H1 (cell line): ENCODE results near the gene RGS17. TPM values are rescaled to one million over a fixed set of nuclear protein-coding genes. Genes with fewer than 3 reads are reported as not detected.

ENCODE experiments used
- CTCF ChIA-PET: fragments of 300-600 bp; sonication (Branson Sonifier 250); formaldehyde crosslinking; loops from one replicate; lab custom pipeline; 2021; ENCODE audit not compliant: partially characterized antibody; lab: Charles Lee
- POLR2A ChIA-PET: fragments of 300-600 bp; sonication (Branson Sonifier 250); formaldehyde crosslinking; loops from one replicate; lab custom pipeline; 2021; ENCODE audit warnings: inconsistent platforms; ENCODE audit not compliant: partially characterized antibody; lab: Charles Lee
- DNase-seq, 2 experiments: peaks; one replicate each; pipeline versions ENCODE4 v3.0.0 to v3.0.0-alpha.2; 2010 to 2022; ENCODE audit warnings: low spot score in 2 of 2, low read depth in 1 of 2, mixed read lengths in 1 of 2
- FAIRE-seq: peaks from 2 replicates; lab custom pipeline; 2011; peaks lifted over from hg19 to GRCh38; lab: Jason Lieb, UNC
- H2AFZ ChIP-seq: 2 replicates; pipeline ENCODE4 v1.8.1; 2012; ENCODE audit warnings: low read length, inconsistent platforms
- H2AK5ac ChIP-seq: 2 replicates; pipeline ENCODE4 v1.6.1; 2013; ENCODE audit warnings: low read depth, low read length
- H2BK120ac ChIP-seq: replicated peaks from 2 replicates; pipeline ENCODE3; 2013; ENCODE audit warnings: low read depth, low read length, inconsistent platforms
- H2BK12ac ChIP-seq: 2 replicates; pipeline ENCODE4 v1.6.1; 2013; ENCODE audit warnings: low read depth, low read length
- H2BK15ac ChIP-seq: 2 replicates; pipeline ENCODE4 v1.6.1; 2013; ENCODE audit warnings: low read length
- H2BK20ac ChIP-seq: 2 replicates; pipeline ENCODE4 v1.6.1; 2013; ENCODE audit warnings: low read length
- H2BK5ac ChIP-seq: 2 replicates; pipeline ENCODE4 v1.6.1; 2013; ENCODE audit warnings: low read depth, low read length
- H3K14ac ChIP-seq: 2 replicates; pipeline ENCODE4 v1.6.1; 2013; ENCODE audit warnings: inconsistent platforms; ENCODE audit not compliant: insufficient read length
- H3K18ac ChIP-seq: 2 replicates; pipeline ENCODE4 v1.6.1; 2013; ENCODE audit warnings: low read length; ENCODE audit errors: extremely low read depth
- H3K23ac ChIP-seq: 2 replicates; pipeline ENCODE4 v1.6.1; 2013; ENCODE audit warnings: inconsistent platforms; ENCODE audit not compliant: insufficient read length
- H3K23me2 ChIP-seq: 2 replicates; pipeline ENCODE4 v1.6.1; 2013; ENCODE audit warnings: low read depth, low read length
- H3K27ac ChIP-seq: 2 replicates; pipeline ENCODE4 v1.6.1; 2011; ENCODE audit warnings: low read depth, low read length, inconsistent platforms
- H3K27me3 ChIP-seq, 4 experiments: replicated peaks in 1 of 4; 1 replicate in 1 of 4; 2 replicates in 3 of 4; pipeline versions ENCODE4 v1.6.1 to v1.8.1; 2011 to 2013; ENCODE audit warnings: low read length in 3 of 4, mild to moderate bottlenecking in 3 of 4, inconsistent platforms in 2 of 4, mixed read lengths in 2 of 4, moderate library complexity in 1 of 4; ENCODE audit not compliant: control insufficient read depth in 3 of 4, insufficient read depth in 3 of 4; ENCODE audit errors: extremely low read depth in 1 of 4
- H3K36me3 ChIP-seq, 4 experiments: 2 replicates each; pipeline versions ENCODE4 v1.6.1 to v1.8.1; 2011 to 2013; ENCODE audit warnings: mild to moderate bottlenecking in 4 of 4, low read length in 3 of 4, moderate library complexity in 2 of 4, control low read depth in 1 of 4, inconsistent platforms in 1 of 4; ENCODE audit not compliant: insufficient read depth in 4 of 4, control insufficient read depth in 2 of 4
- H3K4ac ChIP-seq: replicated peaks from 2 replicates; pipeline ENCODE3; 2013; ENCODE audit warnings: low read length, low read depth, mixed read lengths, inconsistent platforms; ENCODE audit not compliant: insufficient read length
- H3K4me1 ChIP-seq, 4 experiments: replicated peaks in 1 of 4; 1 replicate in 1 of 4; 2 replicates in 3 of 4; pipeline versions ENCODE4 v1.6.1 to v1.8.1; 2011 to 2013; ENCODE audit warnings: low read length in 3 of 4, inconsistent platforms in 2 of 4, mixed read lengths in 1 of 4; ENCODE audit not compliant: insufficient read depth in 4 of 4, control insufficient read depth in 3 of 4
- H3K4me2 ChIP-seq, 2 experiments: 2 replicates each; pipeline versions ENCODE4 v1.6.1 to v1.8.1; 2011 to 2013; ENCODE audit warnings: low read depth in 2 of 2, low read length in 2 of 2, control low read depth in 1 of 2, inconsistent platforms in 1 of 2, mild to moderate bottlenecking in 1 of 2; ENCODE audit not compliant: insufficient read depth in 1 of 2
- H3K4me3 ChIP-seq, 4 experiments: fragments of 200-600, 300-600 bp in 1 of 4; sonication (generic), shearing (Covaris generic), sonication (Bioruptor Twin) in 1 of 4; 2 replicates each; pipeline versions ENCODE4 v1.5.1 to v1.8.1; 2011 to 2016; ENCODE audit warnings: low read length in 4 of 4, low read depth in 3 of 4, control low read depth in 2 of 4, inconsistent platforms in 2 of 4, mild to moderate bottlenecking in 2 of 4, mixed read lengths in 1 of 4, moderate library complexity in 1 of 4; ENCODE audit not compliant: insufficient read depth in 2 of 4; ENCODE audit errors: extremely low read depth in 1 of 4
- H3K56ac ChIP-seq: replicated peaks from 2 replicates; pipeline ENCODE3; 2013; ENCODE audit warnings: low read depth, mild to moderate bottlenecking, mixed read lengths, low read length, inconsistent platforms; ENCODE audit not compliant: insufficient read length
- H3K79me1 ChIP-seq: 2 replicates; pipeline ENCODE4 v1.6.1; 2013; ENCODE audit warnings: low read depth, low read length, control low read depth
- H3K79me2 ChIP-seq, 2 experiments: 2 replicates each; pipeline versions ENCODE4 v1.6.1 to v1.8.1; 2012 to 2013; ENCODE audit warnings: low read length in 2 of 2, mild to moderate bottlenecking in 2 of 2, inconsistent platforms in 1 of 2; ENCODE audit not compliant: insufficient read depth in 2 of 2, control insufficient read depth in 1 of 2
- H3K9ac ChIP-seq, 4 experiments: replicated peaks in 1 of 4; 1 replicate in 1 of 4; 2 replicates in 3 of 4; pipeline versions ENCODE4 v1.6.1 to v1.8.1; 2011 to 2013; ENCODE audit warnings: low read depth in 3 of 4, low read length in 3 of 4, control low read depth in 2 of 4, mild to moderate bottlenecking in 2 of 4, moderate library complexity in 2 of 4, inconsistent platforms in 1 of 4; ENCODE audit errors: extremely low read depth in 1 of 4
- H3K9me3 ChIP-seq, 2 experiments: 2 replicates each; pipeline versions ENCODE4 v1.6.1 to v1.8.1; 2012 to 2013; ENCODE audit warnings: mild to moderate bottlenecking in 2 of 2, moderate library complexity in 2 of 2, control low read depth in 1 of 2, inconsistent platforms in 1 of 2, low read depth in 1 of 2, low read length in 1 of 2, mixed read lengths in 1 of 2; ENCODE audit not compliant: insufficient read depth in 2 of 2
- H4K20me1 ChIP-seq, 2 experiments: replicated peaks in 1 of 2; 2 replicates each; pipeline versions ENCODE3 to v1.8.1; 2011 to 2013; ENCODE audit warnings: inconsistent platforms in 2 of 2, low read length in 2 of 2, mild to moderate bottlenecking in 1 of 2; ENCODE audit not compliant: insufficient read depth in 2 of 2, control insufficient read depth in 1 of 2
- H4K5ac ChIP-seq: 2 replicates; pipeline ENCODE4 v1.6.1; 2013; ENCODE audit warnings: low read length, low read depth, mixed read lengths, inconsistent platforms; ENCODE audit not compliant: insufficient read length
- H4K8ac ChIP-seq: 2 replicates; pipeline ENCODE4 v1.8.0; 2013; ENCODE audit warnings: mild to moderate bottlenecking, moderate library complexity, low read length, inconsistent platforms; ENCODE audit not compliant: insufficient read depth; ENCODE audit errors: extremely low read depth
- H4K91ac ChIP-seq: replicated peaks from 2 replicates; pipeline ENCODE3; 2013; ENCODE audit warnings: low read length, mixed read lengths, inconsistent platforms; ENCODE audit not compliant: insufficient read length
- HDAC2 ChIP-seq, 2 experiments: fragments of 300-600 bp in 1 of 2; sonication (generic) in 1 of 2; IDR thresholded peaks; 2 replicates each; pipeline ENCODE4 v1.6.1; 2011 to 2012; ENCODE audit warnings: low read depth in 2 of 2, low read length in 2 of 2, mild to moderate bottlenecking in 2 of 2, moderate library complexity in 2 of 2, borderline replicate concordance in 1 of 2, inconsistent platforms in 1 of 2
- JUND ChIP-seq: IDR thresholded peaks from 2 replicates; pipeline ENCODE4 v1.6.1; 2011; ENCODE audit warnings: mild to moderate bottlenecking, improper control_type of control experiment, low read length
- KDM4A ChIP-seq: IDR thresholded peaks from one replicate; pipeline ENCODE4 v1.7.1; 2012; ENCODE audit warnings: low read depth, mild to moderate bottlenecking, moderate library complexity, low read length, inconsistent platforms; ENCODE audit not compliant: severe bottlenecking
- TAF1 ChIP-seq: IDR thresholded peaks from 2 replicates; pipeline ENCODE4 v1.6.1; 2011; ENCODE audit warnings: mild to moderate bottlenecking, low read depth, low read length
- USF2 ChIP-seq: IDR thresholded peaks from 2 replicates; pipeline ENCODE4 v1.6.1; 2011; ENCODE audit warnings: low read length, improper control_type of control experiment
- WGBS, 2 experiments: shearing (Covaris generic) in 1 of 2; methylation state at CpG; one replicate each; pipeline versions ENCODE4 v1.1.6 to v1.1.7; 2013 to 2015; ENCODE audit warnings: low lambda C conversion rate in 2 of 2, mixed read lengths in 2 of 2, inconsistent platforms in 1 of 2, low coverage in 1 of 2, missing lambda C conversion rate in 1 of 2; ENCODE audit not compliant: insufficient replicate concordance in 2 of 2, insufficient coverage in 1 of 2, insufficient read length in 1 of 2; ENCODE audit errors: extremely low coverage in 1 of 2, missing lambda C conversion rate in 1 of 2; 5-methylcytosine and 5-hydroxymethylcytosine counted together
- polyA plus RNA-seq, 7 experiments: library from polyadenylated mRNA; depleted of rRNA in 3 of 7; stranded (reverse) in 5 of 7; unstranded in 2 of 7; fragments of >200 nt in 5 of 7; fragments of 200-250 nt in 2 of 7; gene quantifications; 1 replicate in 5 of 7; 2 replicates in 1 of 7; 4 replicates in 1 of 7; pipeline versions ENCODE4 v1.2.1 to v1.2.3, GENCODE V29; 2011 to 2013; ENCODE audit warnings: missing spikeins in 2 of 7, mixed read lengths in 2 of 7
- total RNA-seq: library from RNA; stranded (reverse); fragmentation: NEBNext Ultra II Directional; extraction: Animal tissue kit (Norgen Biotek cat#: 25700); gene quantifications from 2 replicates; pipeline ENCODE4 v1.2.1, GENCODE V29; 2021

RGS17 gene
- total and polyA plus RNA-seq, 2 of the 8 experiments (the other 6 are each of a cell fraction or from before 2014, with no cell fraction given): 2.0 to 12.2 TPM

GRCh38 chr6:153086225-153086990, 44.7 kb downstream of the RGS17 start:
- FAIRE-seq: no peak
- H3K79me1 ChIP-seq: no peaks in the 10 kb centered on the region
- WGBS, 2 experiments: 89% methylated on average over 5 of the region's 5 CpGs; no CpG with 5 or more reads in 1 of the 2 experiments
- no peaks in the 10 kb centered on the region for H3K36me3 ChIP-seq
- peaks cover 0 to 2% of the 10 kb centered on the region in 2 experiments for H4K20me1 ChIP-seq
- no peak overlapping the region for H3K23ac ChIP-seq
- no peak overlapping the region for H2BK12ac ChIP-seq
- no peak overlapping the region for H2AFZ ChIP-seq
- no peaks in the 10 kb centered on the region for H3K23me2 ChIP-seq
- CTCF ChIA-PET: interaction anchor here (1.3 to 2.0 kb wide), 2 partner anchors 22 kb away, joined by 6 read pairs; no protein-coding TSS in a partner anchor
- no peaks in the 10 kb centered on the region for H3K4me1 ChIP-seq
- TF ChIP-seq USF2 (no peak), TAF1 (no peak), KDM4A (no peak), JUND (no peak), HDAC2 (IDR thresholded peaks at IDR 0.05; ENCODE audit: borderline replicate concordance in 1 of 2, low read depth in 2 of 2, low read length in 2 of 2) (no peak)
- no peak overlapping the region for H2BK5ac ChIP-seq
- no peak overlapping the region for H3K4ac ChIP-seq
- no peak overlapping the region for H3K18ac ChIP-seq
- H2AK5ac ChIP-seq: no peak overlapping the region
- DNase-seq: no peak
- no peaks in the 10 kb centered on the region for H3K79me2 ChIP-seq
- H4K8ac ChIP-seq: no peak overlapping the region
- no peaks in the 10 kb centered on the region for H3K27me3 ChIP-seq
- no peak overlapping the region for H3K56ac ChIP-seq
- H3K9me3 ChIP-seq: no peaks in the 10 kb centered on the region
- H3K4me3 ChIP-seq: no peak overlapping the region
- no peak overlapping the region for H3K27ac ChIP-seq
- H4K5ac ChIP-seq: no peak overlapping the region
- H3K4me2 ChIP-seq: no peak overlapping the region
- no peak overlapping the region for H2BK120ac ChIP-seq
- no peak overlapping the region for H2BK20ac ChIP-seq
- H2BK15ac ChIP-seq: no peak overlapping the region
- no peak overlapping the region for H3K9ac ChIP-seq
- POLR2A ChIA-PET: no interaction called here
- no peak overlapping the region for H3K14ac ChIP-seq
- H4K91ac ChIP-seq: no peak overlapping the region
